HCT116 (cell line): ENCODE data around the gene IRS4. TPM values are rescaled to one million over a fixed set of nuclear protein-coding genes. Genes with fewer than 3 reads are reported as not detected.

Source experiments
- ATAC-seq: fragments of 200-7000 bp; cut with Tn5 transposase; 2 replicates; pipeline ENCODE4 v1.9.1; 2020; ENCODE audit warnings: mild to moderate bottlenecking, moderate library complexity
- BruUV-seq: library from RNA; stranded (reverse); fragments of 400-500 nt; replicated peaks from 2 replicates; lab custom pipeline; 2021; lab: Mats Ljungman, UMichigan
- CTCF ChIA-PET: fragments of 300-600 bp; sonication (Branson Sonifier 250); formaldehyde crosslinking; loops from one replicate; lab custom pipeline; 2021; ENCODE audit warnings: antibody characterized with exemption; lab: Charles Lee
- POLR2A ChIA-PET: fragments of 300-600, 350-600 bp; sonication (Branson Sonifier 250); formaldehyde crosslinking; loops from one replicate; lab custom pipeline; 2021; ENCODE audit warnings: antibody characterized with exemption; lab: Charles Lee
- RAD21 ChIA-PET, 2 experiments: fragments of 300-600 bp; sonication (Branson Sonifier 250); formaldehyde crosslinking; loops; one replicate each; lab custom pipeline; 2023; ENCODE audit warnings: low total read pairs in 2 of 2; ENCODE audit not compliant: uncharacterized antibody in 2 of 2, unreplicated experiment in 2 of 2, low non-redundant PET in 1 of 2; lab: Charles Lee
- DNase-seq: peaks from one replicate; pipeline ENCODE4 v3.0.0-alpha.2; 2010; ENCODE audit warnings: low read depth, low spot score
- H2AFZ ChIP-seq: fragments of 200-600 bp; shearing (Covaris generic), sonication (generic); 2 replicates; pipeline ENCODE4 v1.6.1; 2017; ENCODE audit warnings: low read depth, mixed run types, mixed read lengths, antibody characterized with exemption, low read length; ENCODE audit not compliant: poor library complexity, severe bottlenecking
- H3K27ac ChIP-seq: 2 replicates; pipeline ENCODE4 v1.5.1; 2012; ENCODE audit warnings: low read depth, low read length
- H3K27me3 ChIP-seq: fragments of 200-600 bp; sonication (generic); 2 replicates; pipeline ENCODE4 v1.6.1; 2016; ENCODE audit warnings: mixed run types, low read length, mixed read lengths; ENCODE audit not compliant: insufficient read depth
- H3K36me3 ChIP-seq, 2 experiments: fragments of 200-500 bp in 1 of 2; fragments of 200-600 bp in 1 of 2; sonication (Bioruptor generic) in 1 of 2; sonication (generic) in 1 of 2; 2 replicates each; pipeline versions ENCODE4 v1.5.1 to v1.6.1; 2014 to 2016; ENCODE audit warnings: low read length in 2 of 2, inconsistent platforms in 1 of 2, mixed read lengths in 1 of 2, mixed run types in 1 of 2; ENCODE audit not compliant: insufficient read depth in 2 of 2, control insufficient read depth in 1 of 2
- H3K4me1 ChIP-seq, 2 experiments: fragments of 200-600 bp in 1 of 2; sonication (generic) in 1 of 2; 2 replicates each; pipeline versions ENCODE4 v1.5.1 to v1.6.1; 2012 to 2017; ENCODE audit warnings: low read length in 2 of 2, inconsistent platforms in 1 of 2, mild to moderate bottlenecking in 1 of 2, mixed read lengths in 1 of 2, mixed run types in 1 of 2, moderate library complexity in 1 of 2; ENCODE audit not compliant: insufficient read depth in 2 of 2, control insufficient read depth in 1 of 2
- H3K4me2 ChIP-seq: fragments of 200-600 bp; sonication (generic); 2 replicates; pipeline ENCODE4 v1.6.1; 2017; ENCODE audit warnings: mixed run types, low read length, mixed read lengths
- H3K4me3 ChIP-seq, 2 experiments: fragments of 200-600 bp in 1 of 2; sonication (generic) in 1 of 2; replicated peaks in 1 of 2; 2 replicates each; pipeline ENCODE4 v1.5.1; 2011 to 2016; ENCODE audit warnings: low read length in 2 of 2, control low read depth in 1 of 2, low read depth in 1 of 2, mild to moderate bottlenecking in 1 of 2, mixed read lengths in 1 of 2, mixed run types in 1 of 2
- H3K79me2 ChIP-seq: fragments of 200-600 bp; sonication (generic); 2 replicates; pipeline ENCODE4 v1.6.1; 2017; ENCODE audit warnings: mild to moderate bottlenecking, mixed run types, low read length, moderate library complexity, mixed read lengths; ENCODE audit not compliant: insufficient read depth
- H3K9ac ChIP-seq: fragments of 200-600 bp; sonication (generic); 2 replicates; pipeline ENCODE4 v1.6.1; 2016; ENCODE audit warnings: low read length, mixed read lengths
- H3K9me2 ChIP-seq: fragments of 200-600 bp; sonication (generic), shearing (Covaris generic); 2 replicates; pipeline ENCODE4 v1.6.1; 2017; ENCODE audit warnings: mixed run types, mild to moderate bottlenecking, moderate library complexity; ENCODE audit not compliant: insufficient read depth
- H3K9me3 ChIP-seq, 2 experiments: fragments of 200-500 bp in 1 of 2; fragments of 200-600 bp in 1 of 2; sonication (Bioruptor generic) in 1 of 2; sonication (generic) in 1 of 2; 2 replicates each; pipeline ENCODE4 v1.6.1; 2014 to 2017; ENCODE audit warnings: low read length in 2 of 2, mixed read lengths in 2 of 2, inconsistent platforms in 1 of 2, low read depth in 1 of 2, mild to moderate bottlenecking in 1 of 2, mixed run types in 1 of 2, moderate library complexity in 1 of 2; ENCODE audit not compliant: control insufficient read depth in 1 of 2, insufficient read depth in 1 of 2
- H4K20me1 ChIP-seq: fragments of 200-600 bp; sonication (generic), shearing (Covaris generic); 2 replicates; pipeline ENCODE4 v1.6.1; 2017; ENCODE audit warnings: mixed run types, mild to moderate bottlenecking, moderate library complexity; ENCODE audit not compliant: insufficient read depth
- JUND ChIP-seq: IDR thresholded peaks from 2 replicates; pipeline ENCODE4 v1.6.1; 2012
- POLR2A ChIP-seq: IDR thresholded peaks from 2 replicates; pipeline ENCODE4 v1.7.0; 2011; ENCODE audit warnings: borderline replicate concordance; ENCODE audit not compliant: insufficient read depth, insufficient read length; ENCODE audit errors: extremely low read depth
- RAD21 ChIP-seq: IDR thresholded peaks from 2 replicates; pipeline ENCODE4 v1.6.1; 2012; ENCODE audit warnings: low read depth, mild to moderate bottlenecking
- SRF ChIP-seq: IDR thresholded peaks from 2 replicates; pipeline ENCODE4 v1.6.1; 2012; ENCODE audit warnings: low read depth
- YY1 ChIP-seq: IDR thresholded peaks from 2 replicates; pipeline ENCODE4 v1.6.1; 2011; ENCODE audit warnings: low read length, low read depth, moderate library complexity, mild to moderate bottlenecking; ENCODE audit not compliant: insufficient replicate concordance; ENCODE audit errors: extremely low read depth
- intact Hi-C: fragments of 100-400 bp; cut with micrococcal nuclease; formaldehyde crosslinking; loops from 2 replicates; pipeline ENCODE4 v1.10.0; 2022
- total RNA-seq: library from RNA; stranded (reverse); gene quantifications from one replicate; pipeline ENCODE4 v1.2.1, GENCODE V29; 2021; ENCODE audit not compliant: unreplicated experiment
- TF ChIP-seq, protein P1 (sequence below): IDR thresholded peaks from 2 replicates; pipeline ENCODE4 v1.6.1; 2012
- TF ChIP-seq, protein P2 (sequence below): IDR thresholded peaks from 2 replicates; pipeline ENCODE4 v1.6.1; 2012; ENCODE audit warnings: low read depth
- TF ChIP-seq, protein P3 (sequence below): IDR thresholded peaks from 2 replicates; pipeline ENCODE4 v1.6.1; 2011; ENCODE audit warnings: mild to moderate bottlenecking, low read length, moderate library complexity; ENCODE audit not compliant: insufficient replicate concordance; ENCODE audit errors: extremely low read depth

IRS4 gene
- total RNA-seq, 1 experiment from 2014 or later, result not detected

DNA sequence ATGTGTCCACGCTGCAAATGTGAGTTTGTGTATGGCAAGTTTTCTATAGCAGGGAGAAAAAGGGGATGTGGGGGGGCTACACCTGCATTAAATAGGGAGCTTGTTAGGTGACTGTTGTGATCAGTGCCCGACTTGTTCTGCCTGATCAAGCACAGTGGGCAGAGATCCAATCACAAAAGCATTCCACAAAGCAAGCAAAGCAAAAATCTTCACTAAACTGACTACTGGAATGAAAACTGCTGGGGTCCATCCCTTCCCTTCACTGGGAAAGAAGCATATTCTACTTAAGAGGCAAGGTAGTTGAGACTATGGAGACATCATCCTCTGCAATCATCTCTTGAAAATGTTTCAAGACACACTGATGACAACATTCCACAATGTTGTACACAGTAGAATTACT, 5.2 kb downstream of the IRS4 start:
- Histone ChIP-seq H3K4me1 (no peaks in the 10 kb centered on the region), H3K9me2 (no peaks in the 10 kb centered on the region), H2AFZ (no peak overlapping the region), H3K27ac (no peak overlapping the region), H4K20me1 (no peaks in the 10 kb centered on the region), H3K9ac (no peak overlapping the region), H3K4me3 (no peak overlapping the region), H3K9me3 (no peaks in the 10 kb centered on the region), H3K4me2 (no peak overlapping the region), H3K27me3 (no peaks in the 10 kb centered on the region), H3K36me3 (no peaks in the 10 kb centered on the region), H3K79me2 (no peaks in the 10 kb centered on the region)
- ChIA-PET RAD21 (no interaction called here), POLR2A (no interaction called here), CTCF (no interaction called here)
- ATAC-seq (no peak), DNase-seq (no peak)
- no TSS peak for BruUV-seq
- intact Hi-C loops, result no loop called here
- TF ChIP-seq, protein P1, sequence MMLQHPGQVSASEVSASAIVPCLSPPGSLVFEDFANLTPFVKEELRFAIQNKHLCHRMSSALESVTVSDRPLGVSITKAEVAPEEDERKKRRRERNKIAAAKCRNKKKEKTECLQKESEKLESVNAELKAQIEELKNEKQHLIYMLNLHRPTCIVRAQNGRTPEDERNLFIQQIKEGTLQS, result no peak
- TF ChIP-seq RAD21 (no peak), JUND (no peak), POLR2A (no peak), SRF (no peak), YY1 (no peak)
- TF ChIP-seq, protein P2, sequence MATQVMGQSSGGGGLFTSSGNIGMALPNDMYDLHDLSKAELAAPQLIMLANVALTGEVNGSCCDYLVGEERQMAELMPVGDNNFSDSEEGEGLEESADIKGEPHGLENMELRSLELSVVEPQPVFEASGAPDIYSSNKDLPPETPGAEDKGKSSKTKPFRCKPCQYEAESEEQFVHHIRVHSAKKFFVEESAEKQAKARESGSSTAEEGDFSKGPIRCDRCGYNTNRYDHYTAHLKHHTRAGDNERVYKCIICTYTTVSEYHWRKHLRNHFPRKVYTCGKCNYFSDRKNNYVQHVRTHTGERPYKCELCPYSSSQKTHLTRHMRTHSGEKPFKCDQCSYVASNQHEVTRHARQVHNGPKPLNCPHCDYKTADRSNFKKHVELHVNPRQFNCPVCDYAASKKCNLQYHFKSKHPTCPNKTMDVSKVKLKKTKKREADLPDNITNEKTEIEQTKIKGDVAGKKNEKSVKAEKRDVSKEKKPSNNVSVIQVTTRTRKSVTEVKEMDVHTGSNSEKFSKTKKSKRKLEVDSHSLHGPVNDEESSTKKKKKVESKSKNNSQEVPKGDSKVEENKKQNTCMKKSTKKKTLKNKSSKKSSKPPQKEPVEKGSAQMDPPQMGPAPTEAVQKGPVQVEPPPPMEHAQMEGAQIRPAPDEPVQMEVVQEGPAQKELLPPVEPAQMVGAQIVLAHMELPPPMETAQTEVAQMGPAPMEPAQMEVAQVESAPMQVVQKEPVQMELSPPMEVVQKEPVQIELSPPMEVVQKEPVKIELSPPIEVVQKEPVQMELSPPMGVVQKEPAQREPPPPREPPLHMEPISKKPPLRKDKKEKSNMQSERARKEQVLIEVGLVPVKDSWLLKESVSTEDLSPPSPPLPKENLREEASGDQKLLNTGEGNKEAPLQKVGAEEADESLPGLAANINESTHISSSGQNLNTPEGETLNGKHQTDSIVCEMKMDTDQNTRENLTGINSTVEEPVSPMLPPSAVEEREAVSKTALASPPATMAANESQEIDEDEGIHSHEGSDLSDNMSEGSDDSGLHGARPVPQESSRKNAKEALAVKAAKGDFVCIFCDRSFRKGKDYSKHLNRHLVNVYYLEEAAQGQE, result no peak
- TF ChIP-seq, protein P3, sequence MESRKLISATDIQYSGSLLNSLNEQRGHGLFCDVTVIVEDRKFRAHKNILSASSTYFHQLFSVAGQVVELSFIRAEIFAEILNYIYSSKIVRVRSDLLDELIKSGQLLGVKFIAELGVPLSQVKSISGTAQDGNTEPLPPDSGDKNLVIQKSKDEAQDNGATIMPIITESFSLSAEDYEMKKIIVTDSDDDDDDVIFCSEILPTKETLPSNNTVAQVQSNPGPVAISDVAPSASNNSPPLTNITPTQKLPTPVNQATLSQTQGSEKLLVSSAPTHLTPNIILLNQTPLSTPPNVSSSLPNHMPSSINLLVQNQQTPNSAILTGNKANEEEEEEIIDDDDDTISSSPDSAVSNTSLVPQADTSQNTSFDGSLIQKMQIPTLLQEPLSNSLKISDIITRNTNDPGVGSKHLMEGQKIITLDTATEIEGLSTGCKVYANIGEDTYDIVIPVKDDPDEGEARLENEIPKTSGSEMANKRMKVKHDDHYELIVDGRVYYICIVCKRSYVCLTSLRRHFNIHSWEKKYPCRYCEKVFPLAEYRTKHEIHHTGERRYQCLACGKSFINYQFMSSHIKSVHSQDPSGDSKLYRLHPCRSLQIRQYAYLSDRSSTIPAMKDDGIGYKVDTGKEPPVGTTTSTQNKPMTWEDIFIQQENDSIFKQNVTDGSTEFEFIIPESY, result no peak
